HepG2 (cell line): Measurements from ENCODE around the gene MYBL2. TPM values are rescaled to one million over a fixed set of nuclear protein-coding genes. Genes with fewer than 3 reads are reported as not detected.

Source experiments
- ATAC-seq: fragments of 200-7000 bp; cut with Tn5 transposase; 3 replicates; pipeline ENCODE4 v1.9.1; 2020; ENCODE audit warnings: mild to moderate bottlenecking, moderate library complexity
- BruUV-seq: library from RNA; stranded (reverse); fragments of 400-500 nt; replicated peaks from 2 replicates; lab custom pipeline; 2021; lab: Mats Ljungman, UMichigan
- CTCF ChIA-PET: fragments of 300-600 bp; formaldehyde crosslinking; extraction: SDS; loops from one replicate; lab custom pipeline; 2021; ENCODE audit warnings: low total read pairs, inconsistent platforms, low intra/inter-chr PET ratio; lab: Yijun Ruan, JAX
- POLR2A ChIA-PET: fragments of 350-600 bp; sonication (Branson Sonifier 250); formaldehyde crosslinking; loops from one replicate; lab custom pipeline; 2020; ENCODE audit warnings: antibody characterized with exemption, inconsistent platforms; lab: Yijun Ruan, JAX
- DNase-seq: peaks from one replicate; pipeline ENCODE4 v3.0.0-alpha.2; 2015; ENCODE audit warnings: low spot score
- FAIRE-seq: peaks from 3 replicates; lab custom pipeline; 2011; peaks lifted over from hg19 to GRCh38; lab: Jason Lieb, UNC
- H2AFZ ChIP-seq: one replicate; pipeline ENCODE4 v1.6.1; 2011; ENCODE audit warnings: low read length, inconsistent platforms
- H3K27ac ChIP-seq: fragments of 300-600 bp; 3 replicates; pipeline ENCODE4 v1.8.0; 2011; ENCODE audit warnings: mixed run types, mild to moderate bottlenecking, mixed read lengths, low read length, inconsistent platforms; ENCODE audit not compliant: insufficient read depth; ENCODE audit errors: extremely low read length
- H3K27me3 ChIP-seq, 2 experiments: fragments of 200-600 bp in 1 of 2; 2 replicates in 1 of 2; 3 replicates in 1 of 2; pipeline versions ENCODE4 v1.6.0 to v1.8.0; 2011; ENCODE audit warnings: low read length in 2 of 2, mild to moderate bottlenecking in 2 of 2, moderate library complexity in 2 of 2, inconsistent platforms in 1 of 2; ENCODE audit not compliant: insufficient read depth in 2 of 2, control insufficient read depth in 1 of 2
- H3K36me3 ChIP-seq, 2 experiments: fragments of 200-600 bp in 1 of 2; replicated peaks in 1 of 2; 2 replicates in 1 of 2; 3 replicates in 1 of 2; pipeline versions ENCODE4 v1.5.1 to v1.8.0; 2011; ENCODE audit warnings: low read length in 2 of 2, inconsistent platforms in 1 of 2; ENCODE audit not compliant: insufficient read depth in 2 of 2, control insufficient read depth in 1 of 2
- H3K4me1 ChIP-seq: 2 replicates; pipeline ENCODE4 v1.5.1; 2012; ENCODE audit warnings: low read length, inconsistent platforms; ENCODE audit not compliant: insufficient read depth
- H3K4me2 ChIP-seq: 2 replicates; pipeline ENCODE4 v1.6.0; 2011; ENCODE audit warnings: low read depth, low read length, inconsistent platforms
- H3K4me3 ChIP-seq, 3 experiments: fragments of 200-600 bp in 1 of 3; sonication (generic), shearing (Covaris generic) in 1 of 3; replicated peaks in 1 of 3; 2 replicates each; pipeline ENCODE4 v1.5.1; 2011 to 2016; ENCODE audit warnings: low read length in 3 of 3, inconsistent platforms in 2 of 3, low read depth in 2 of 3, mild to moderate bottlenecking in 2 of 3, control low read depth in 1 of 3, mixed read lengths in 1 of 3; ENCODE audit not compliant: insufficient read depth in 1 of 3
- H3K79me2 ChIP-seq: one replicate; pipeline ENCODE4 v1.6.1; 2011; ENCODE audit warnings: low read length, inconsistent platforms; ENCODE audit not compliant: insufficient read depth
- H3K9ac ChIP-seq: 2 replicates; pipeline ENCODE4 v1.6.0; 2011; ENCODE audit warnings: mild to moderate bottlenecking, low read depth, low read length, inconsistent platforms; ENCODE audit not compliant: insufficient read depth
- H3K9me3 ChIP-seq: 2 replicates; pipeline ENCODE4 v1.5.1; 2012; ENCODE audit warnings: mild to moderate bottlenecking, low read length
- H4K20me1 ChIP-seq: 2 replicates; pipeline ENCODE4 v1.6.0; 2011; ENCODE audit warnings: inconsistent platforms, mild to moderate bottlenecking, low read length, moderate library complexity; ENCODE audit not compliant: insufficient read depth
- AGO2 ChIP-seq: fragments of 200-400 bp; formaldehyde crosslinking; optimal IDR thresholded peaks from 2 replicates; pipeline ENCODE3; 2017; ENCODE audit warnings: mild to moderate bottlenecking, low read depth, low read length, moderate library complexity
- FOXO1 ChIP-seq: sonication (generic); formaldehyde crosslinking; IDR thresholded peaks from 2 replicates; pipeline ENCODE4 v1.4.0; 2020; ENCODE audit warnings: missing genetic modification reagents
- HOXA7 ChIP-seq: sonication (generic); formaldehyde crosslinking; IDR thresholded peaks from 2 replicates; pipeline ENCODE4 v1.8.1; 2022; ENCODE audit warnings: mild to moderate bottlenecking, missing genetic modification reagents, moderate library complexity
- MEIS1 ChIP-seq: sonication (generic); formaldehyde crosslinking; IDR thresholded peaks from 2 replicates; pipeline ENCODE4 v1.9.0; 2021; ENCODE audit warnings: mild to moderate bottlenecking, missing genetic modification reagents, moderate library complexity, borderline replicate concordance
- SIX1 ChIP-seq: sonication (generic); formaldehyde crosslinking; IDR thresholded peaks from 2 replicates; pipeline ENCODE4 v1.4.0; 2020; ENCODE audit warnings: missing genetic modification reagents, borderline replicate concordance
- SOX5 ChIP-seq: IDR thresholded peaks from 2 replicates; pipeline ENCODE4 v1.6.1; 2016; ENCODE audit warnings: borderline replicate concordance
- SOX6 ChIP-seq, 2 experiments: fragments of 450-650 bp in 1 of 2; sonication (generic) in 1 of 2; formaldehyde crosslinking in 1 of 2; IDR thresholded peaks; 2 replicates each; pipeline versions ENCODE4 v1.4.0 to v1.6.1; 2017 to 2020; ENCODE audit warnings: antibody characterized with exemption in 1 of 2, mild to moderate bottlenecking in 1 of 2, missing genetic modification reagents in 1 of 2
- ZFYVE20 ChIP-seq: sonication (generic); formaldehyde crosslinking; IDR thresholded peaks from 2 replicates; pipeline ENCODE4 v1.8.0; 2023; ENCODE audit warnings: low read depth, mild to moderate bottlenecking, moderate library complexity, missing genetic modification reagents, borderline replicate concordance
- ZMYM4 ChIP-seq: sonication (generic); formaldehyde crosslinking; IDR thresholded peaks from 2 replicates; pipeline ENCODE4 v1.8.1; 2023; ENCODE audit warnings: mild to moderate bottlenecking, missing genetic modification reagents
- ZNF317 ChIP-seq: sonication (generic); formaldehyde crosslinking; IDR thresholded peaks from 2 replicates; pipeline ENCODE4 v1.5.0; 2020; ENCODE audit warnings: mild to moderate bottlenecking, missing genetic modification reagents
- ZNF562 ChIP-seq: sonication (generic); formaldehyde crosslinking; IDR thresholded peaks from 2 replicates; pipeline ENCODE4 v1.8.0; 2022; ENCODE audit warnings: missing genetic modification reagents, borderline replicate concordance
- ZNF761 ChIP-seq: sonication (generic); formaldehyde crosslinking; conservative IDR thresholded peaks from 2 replicates; pipeline ENCODE4 v1.4.0; 2020; ENCODE audit warnings: mild to moderate bottlenecking, missing genetic modification reagents
- WGBS: methylation state at CpG from one replicate; pipeline ENCODE4 v1.1.6; 2017; ENCODE audit warnings: low lambda C conversion rate; 5-methylcytosine and 5-hydroxymethylcytosine counted together
- in situ Hi-C: cut with HindIII; loops from 2 replicates; pipeline ENCODE4 v1.10.0; 2017; ENCODE audit warnings: low pct_unique_long_range_greater_than_20kb; ENCODE audit not compliant: extremely low pct_ligation_motif_present
- intact Hi-C: fragments of 100-400 bp; cut with micrococcal nuclease; formaldehyde crosslinking; loops from one replicate; pipeline ENCODE4 v1.10.0; 2022; ENCODE audit not compliant: unreplicated experiment
- polyA plus RNA-seq, 8 experiments: library from polyadenylated mRNA; depleted of rRNA in 3 of 8; stranded (reverse) in 7 of 8; unstranded in 1 of 8; fragments of >200 nt; fragmentation: Illumina TruSeq in 4 of 8; extraction: Trizol in 4 of 8; gene quantifications; 2 replicates each; pipeline versions ENCODE4 v1.2.1 to v1.2.3, GENCODE V29; 2011 to 2016; ENCODE audit warnings: low read depth in 4 of 8, missing spikeins in 1 of 8, mixed read lengths in 1 of 8; ENCODE audit not compliant: insufficient read depth in 1 of 8
- total RNA-seq, 5 experiments: library from RNA; depleted of rRNA; stranded (reverse); fragments of >200 nt; fragmentation: Illumina TruSeq; extraction: Trizol; gene quantifications; 2 replicates each; pipeline ENCODE4 v1.2.3, GENCODE V29; 2016; ENCODE audit warnings: low read depth in 1 of 5
- TF ChIP-seq, protein P1 (sequence below): sonication (generic); formaldehyde crosslinking; IDR thresholded peaks from 2 replicates; pipeline ENCODE4 v1.4.0; 2020; ENCODE audit warnings: missing genetic modification reagents, mild to moderate bottlenecking, borderline replicate concordance

MYBL2 gene
- total and polyA plus RNA-seq, 2 of the 13 experiments (the other 11 are each of a cell fraction or from before 2014, with no cell fraction given), result 11.9 to 66.2 TPM

DNA sequence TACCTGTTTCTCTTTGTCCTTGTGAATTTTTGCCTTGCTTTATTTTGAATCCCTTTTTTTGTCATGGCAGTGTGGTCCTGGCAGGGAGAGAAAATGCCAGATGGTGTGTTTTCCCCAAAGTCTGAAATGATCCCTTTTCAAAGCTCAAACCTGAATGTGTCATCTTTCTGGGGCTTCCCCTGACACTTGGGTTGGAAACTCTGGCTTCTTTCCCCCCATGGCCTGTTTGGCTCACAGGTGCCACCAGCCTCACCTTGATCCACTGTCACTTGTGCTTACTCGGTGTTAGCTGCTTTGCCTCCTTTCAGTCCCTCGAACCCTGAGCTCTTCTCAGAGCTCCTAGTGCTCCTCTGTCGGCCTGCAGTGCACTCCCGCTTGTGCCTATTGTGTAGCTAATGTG lies 22.3 kb downstream of the MYBL2 start:
- H3K4me3 ChIP-seq, result no peak overlapping the region
- no peak overlapping the region for H3K4me2 ChIP-seq
- no peaks in the 10 kb centered on the region for H3K9me3 ChIP-seq
- no TSS peak for BruUV-seq
- no peak overlapping the region for H3K27ac ChIP-seq
- WGBS, result 95% methylated on average over 4 of the region's 4 CpGs
- H2AFZ ChIP-seq, result no peak overlapping the region
- FAIRE-seq (no peak), DNase-seq (no peak)
- no peaks in the 10 kb centered on the region for H3K79me2 ChIP-seq
- H3K36me3 ChIP-seq, result peaks cover 11 to 43% of the 10 kb centered on the region in 2 experiments
- H3K4me1 ChIP-seq, result no peaks in the 10 kb centered on the region
- H4K20me1 ChIP-seq, result no peaks in the 10 kb centered on the region
- in situ Hi-C loops, result no loop called here
- intact Hi-C loops, result no loop called here
- H3K9ac ChIP-seq, result no peak overlapping the region
- H3K27me3 ChIP-seq, result no peaks in the 10 kb centered on the region
- TF ChIP-seq HOXA7 (CRISPR knock-in tag), result no peak
- no peak for TF ChIP-seq SOX6 (IDR thresholded peaks at IDR 0.05)
- TF ChIP-seq SOX6 (CRISPR knock-in tag; IDR thresholded peaks at IDR 0.05), result no peak
- TF ChIP-seq ZNF761 (CRISPR knock-in tag), result no peak
- TF ChIP-seq SIX1, result no peak
- no peak for TF ChIP-seq MEIS1 (CRISPR knock-in tag)
- no peak for TF ChIP-seq ZNF562 (CRISPR knock-in tag)
- TF ChIP-seq, protein P1, sequence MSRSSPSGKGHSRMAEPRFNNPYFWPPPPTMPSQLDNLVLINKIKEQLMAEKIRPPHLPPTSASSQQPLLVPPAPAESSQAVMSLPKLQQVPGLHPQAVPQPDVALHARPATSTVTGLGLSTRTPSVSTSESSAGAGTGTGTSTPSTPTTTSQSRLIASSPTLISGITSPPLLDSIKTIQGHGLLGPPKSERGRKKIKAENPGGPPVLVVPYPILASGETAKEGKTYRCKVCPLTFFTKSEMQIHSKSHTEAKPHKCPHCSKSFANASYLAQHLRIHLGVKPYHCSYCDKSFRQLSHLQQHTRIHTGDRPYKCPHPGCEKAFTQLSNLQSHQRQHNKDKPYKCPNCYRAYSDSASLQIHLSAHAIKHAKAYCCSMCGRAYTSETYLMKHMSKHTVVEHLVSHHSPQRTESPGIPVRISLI (CRISPR knock-in tag), result no peak
- no peak for TF ChIP-seq FOXO1
- TF ChIP-seq ZFYVE20 (CRISPR knock-in tag), result no peak
- TF ChIP-seq ZMYM4 (CRISPR knock-in tag), result no peak
- no peak for TF ChIP-seq AGO2
- no peak for TF ChIP-seq ZNF317 (CRISPR knock-in tag)
- TF ChIP-seq SOX5 (CRISPR knock-in tag), result no peak
- TF ChIP-seq, all 625 proteins: peak for 0
- no peak for ATAC-seq
- ChIA-PET CTCF (no interaction called here), POLR2A (interaction anchor here (1.4 kb wide), 1 partner anchor 132 kb away, joined by 4 read pairs; no protein-coding TSS in a partner anchor)
